Measurements from ENCODE around the gene TNFRSF4.
"Not testable (repeated sequence)": the region's sequence is repeated elsewhere in the genome, so short reads cannot be mapped to it uniquely, and the experiment has no call there.

Gene TNFRSF4

GRCh38 chr1:1181129-1181937 is 32.6 kb downstream of the TNFRSF4 start:
- no peak for DNase-seq

- DNase-seq, result no peak
Observed at GRCh38 chr1:1179983-1180861, 33.7 kb downstream of the TNFRSF4 start.

GRCh38 chr1:1179346-1179982 is 34.5 kb downstream of the TNFRSF4 start:
- DNase-seq, result peak; percentile 1

GRCh38 chr1:1178794-1179331 is 35.1 kb downstream of the TNFRSF4 start:
- peak; percentile 0 for DNase-seq

- no peak for DNase-seq
Observed at GRCh38 chr1:1177452-1178206, 36.3 kb downstream of the TNFRSF4 start.

GRCh38 chr1:1176931-1177330 is 37.0 kb downstream of the TNFRSF4 start:
- no peak for DNase-seq

DNA sequence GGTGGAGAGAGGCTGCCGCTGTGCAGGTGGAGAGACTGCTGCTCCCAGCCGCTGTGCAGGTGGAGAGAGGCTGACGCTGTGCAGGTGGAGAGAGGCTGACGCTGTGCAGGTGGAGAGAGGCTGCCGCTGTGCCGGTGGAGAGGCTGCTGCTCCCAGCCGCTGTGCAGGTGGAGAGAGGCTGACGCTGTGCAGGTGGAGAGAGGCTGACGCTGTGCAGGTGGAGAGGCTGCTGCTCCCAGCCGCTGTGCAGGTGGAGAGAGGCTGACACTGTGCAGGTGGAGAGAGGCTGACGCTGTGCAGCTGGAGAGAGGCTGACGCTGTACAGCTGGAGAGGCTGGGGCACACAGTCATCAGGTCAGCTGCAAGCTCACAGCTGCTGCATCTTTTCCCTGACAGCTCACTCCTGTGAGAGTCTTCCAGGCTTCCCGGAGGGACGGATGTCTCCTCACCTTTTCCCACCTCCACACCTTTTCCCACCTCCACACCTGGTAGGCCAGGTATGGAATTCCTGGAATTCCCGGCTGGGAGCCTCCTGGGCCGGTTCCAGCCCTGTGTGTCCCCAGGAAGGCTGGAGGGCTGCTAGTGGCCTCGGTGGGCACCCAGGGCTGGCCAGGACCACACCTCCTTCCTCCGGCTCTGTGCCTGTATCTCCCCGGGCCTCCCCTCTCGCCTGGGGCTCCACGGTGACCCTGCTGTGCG is 37.7 kb downstream of the TNFRSF4 start:
- not testable (repeated sequence) for DNase-seq

GRCh38 chr1:1175221-1176062 is 38.5 kb downstream of the TNFRSF4 start:
- DNase-seq, result no peak

DNA sequence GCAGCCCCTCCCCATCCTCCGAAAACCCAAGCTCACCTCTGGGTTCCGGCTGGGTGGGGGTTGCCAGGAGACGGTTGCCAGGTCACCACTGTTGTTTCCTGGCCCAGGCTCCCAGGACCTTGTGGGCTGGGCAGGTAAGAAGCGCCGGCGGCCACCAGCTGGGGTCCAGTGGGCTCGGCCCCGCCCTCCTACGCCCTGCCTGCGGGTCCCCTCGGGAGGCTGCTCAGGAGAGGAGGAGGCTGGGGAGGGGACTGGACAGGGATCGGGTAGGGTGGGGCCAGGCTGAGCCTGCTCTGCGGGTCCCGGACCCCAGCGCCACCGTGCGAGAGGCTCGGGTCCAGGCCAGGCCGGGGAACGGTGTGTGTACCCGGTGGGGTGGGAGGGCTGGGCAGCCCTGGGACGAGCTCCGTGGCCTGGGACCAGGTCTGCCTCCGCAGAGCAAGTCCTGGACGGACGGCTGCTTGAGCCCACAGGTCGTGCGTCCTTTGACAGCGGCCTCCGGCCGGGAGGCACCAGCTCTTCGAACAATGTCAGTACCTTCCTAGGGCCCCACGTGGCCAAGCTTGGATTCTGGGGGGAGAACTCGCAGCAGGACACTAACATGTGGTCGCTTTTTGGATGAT is 40.0 kb downstream of the TNFRSF4 start, which contains the start of gene TTLL10:
TTLL10 (plus strand) TSS at position 88 of the 623 bp plus-strand sequence. CDS start 5,336 bp downstream, outside the sequence.
- DNase-seq, result peak; percentile 61

DNA sequence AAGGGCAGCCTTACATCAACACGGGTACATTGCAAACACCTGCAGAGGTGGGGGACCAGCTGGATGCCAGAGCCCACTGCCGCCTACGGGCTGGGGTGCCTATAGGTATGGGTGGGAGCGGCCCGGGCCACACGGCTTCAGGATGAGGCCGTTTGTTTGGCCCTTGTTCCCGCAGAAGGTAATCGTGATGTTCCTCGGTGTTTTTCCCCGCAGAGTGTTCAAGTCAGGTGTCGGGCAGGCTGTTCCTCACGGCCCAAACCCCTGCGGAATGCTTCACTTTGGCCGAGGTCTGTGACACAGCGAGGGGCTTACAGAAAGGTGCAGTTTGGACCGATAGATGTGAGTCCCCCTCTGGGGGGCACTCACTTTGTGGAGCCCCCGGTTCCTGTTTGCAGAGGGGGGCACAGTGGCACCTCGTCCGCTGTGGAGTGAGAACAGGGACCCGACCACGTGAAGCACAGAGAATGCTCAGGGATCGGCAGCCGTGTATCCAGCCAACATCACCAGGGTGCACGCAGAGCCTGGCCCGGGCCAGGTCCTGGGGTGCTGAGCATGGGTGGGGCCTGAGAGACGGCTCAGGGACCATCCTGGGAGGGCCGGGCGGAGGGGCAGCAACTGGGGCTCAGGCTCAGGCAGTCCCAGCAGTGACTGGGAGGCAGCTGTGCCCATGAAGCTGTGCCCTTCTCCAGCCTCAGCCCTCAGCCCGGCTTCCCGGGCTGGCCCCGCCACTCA is 40.7 kb downstream of the TNFRSF4 start:
- no peak for DNase-seq

DNA sequence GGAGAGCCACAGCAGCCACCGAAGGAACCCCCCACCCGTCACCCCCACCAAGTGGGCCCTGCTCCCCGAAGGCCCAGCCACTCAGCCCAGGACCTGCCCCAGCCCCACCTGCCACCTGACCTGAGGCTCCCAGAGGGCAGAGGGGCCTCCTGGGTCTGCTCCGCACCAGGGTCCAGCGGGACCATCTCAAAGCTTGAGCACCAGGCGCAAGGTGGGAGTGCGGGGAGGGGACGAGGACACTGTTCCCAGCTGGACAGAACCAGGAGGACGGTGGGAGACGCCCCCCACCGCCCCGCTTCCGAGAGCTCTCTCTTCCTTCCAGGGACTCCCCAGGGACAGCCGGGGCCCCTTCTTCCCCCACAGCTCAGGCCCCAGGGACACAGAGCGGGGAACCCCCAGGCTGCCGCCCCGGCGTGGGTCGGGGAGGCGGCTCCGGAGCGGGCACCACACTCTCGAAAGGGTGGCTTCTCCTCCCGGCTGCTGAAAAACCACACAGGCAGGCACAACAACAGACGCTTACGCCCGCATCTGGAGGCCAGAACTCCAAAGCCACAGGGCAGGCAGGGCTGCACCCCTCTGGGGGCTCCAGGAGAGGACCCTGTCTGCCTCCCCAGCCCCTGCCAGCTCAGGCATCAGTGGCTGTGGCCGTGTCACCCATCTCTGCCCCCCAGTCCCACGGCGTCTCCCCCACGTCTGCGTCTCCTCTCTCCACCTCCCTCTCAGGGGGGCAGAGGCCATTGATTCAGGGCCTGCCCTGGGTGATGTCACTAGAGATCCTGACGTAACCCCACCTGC is 42.2 kb downstream of the TNFRSF4 start:
- peak; percentile 32 for DNase-seq

- no peak for DNase-seq
Observed at GRCh38 chr1:1171161-1171545, 42.8 kb downstream of the TNFRSF4 start.

GRCh38 chr1:1170215-1171091 is 43.5 kb downstream of the TNFRSF4 start:
- no peak for DNase-seq

DNA sequence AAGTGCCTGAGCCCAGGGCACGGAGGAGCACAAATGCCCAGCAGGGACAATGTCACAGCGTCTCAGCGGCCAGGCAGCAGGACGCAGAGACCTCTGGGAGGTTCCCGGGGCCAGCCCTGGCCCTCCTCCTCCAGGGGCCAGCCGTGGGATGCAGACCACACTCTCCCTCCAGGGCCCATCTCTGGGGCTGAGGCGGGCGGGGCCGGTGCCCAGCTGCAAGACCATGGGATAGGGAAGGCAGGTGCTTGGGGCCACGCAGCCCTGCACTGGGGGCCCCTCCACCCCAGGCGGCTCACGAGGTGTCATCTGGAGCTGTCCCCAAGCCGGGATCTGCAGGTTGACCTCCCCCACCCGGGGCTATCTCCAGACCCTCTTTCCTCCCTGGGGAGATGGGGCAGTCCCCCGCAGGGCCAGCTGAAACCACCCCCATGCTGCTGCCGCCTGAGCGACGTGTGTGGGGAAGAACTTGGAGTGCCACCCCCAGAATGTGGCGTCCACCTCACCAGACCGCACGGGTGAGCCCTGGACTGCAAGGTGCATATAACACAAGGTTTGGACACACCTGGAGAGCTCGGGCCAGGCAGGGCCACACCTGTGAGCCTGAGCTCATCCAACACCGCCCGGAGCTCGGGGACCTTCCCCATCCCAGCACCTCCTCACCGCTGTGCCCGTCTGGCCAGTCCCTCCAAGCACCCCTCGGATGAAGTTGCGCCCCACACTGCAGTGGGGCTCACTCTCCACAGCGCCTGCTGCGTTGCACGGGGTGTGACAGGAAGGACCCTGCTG is 44.3 kb downstream of the TNFRSF4 start:
- no peak for DNase-seq

DNA sequence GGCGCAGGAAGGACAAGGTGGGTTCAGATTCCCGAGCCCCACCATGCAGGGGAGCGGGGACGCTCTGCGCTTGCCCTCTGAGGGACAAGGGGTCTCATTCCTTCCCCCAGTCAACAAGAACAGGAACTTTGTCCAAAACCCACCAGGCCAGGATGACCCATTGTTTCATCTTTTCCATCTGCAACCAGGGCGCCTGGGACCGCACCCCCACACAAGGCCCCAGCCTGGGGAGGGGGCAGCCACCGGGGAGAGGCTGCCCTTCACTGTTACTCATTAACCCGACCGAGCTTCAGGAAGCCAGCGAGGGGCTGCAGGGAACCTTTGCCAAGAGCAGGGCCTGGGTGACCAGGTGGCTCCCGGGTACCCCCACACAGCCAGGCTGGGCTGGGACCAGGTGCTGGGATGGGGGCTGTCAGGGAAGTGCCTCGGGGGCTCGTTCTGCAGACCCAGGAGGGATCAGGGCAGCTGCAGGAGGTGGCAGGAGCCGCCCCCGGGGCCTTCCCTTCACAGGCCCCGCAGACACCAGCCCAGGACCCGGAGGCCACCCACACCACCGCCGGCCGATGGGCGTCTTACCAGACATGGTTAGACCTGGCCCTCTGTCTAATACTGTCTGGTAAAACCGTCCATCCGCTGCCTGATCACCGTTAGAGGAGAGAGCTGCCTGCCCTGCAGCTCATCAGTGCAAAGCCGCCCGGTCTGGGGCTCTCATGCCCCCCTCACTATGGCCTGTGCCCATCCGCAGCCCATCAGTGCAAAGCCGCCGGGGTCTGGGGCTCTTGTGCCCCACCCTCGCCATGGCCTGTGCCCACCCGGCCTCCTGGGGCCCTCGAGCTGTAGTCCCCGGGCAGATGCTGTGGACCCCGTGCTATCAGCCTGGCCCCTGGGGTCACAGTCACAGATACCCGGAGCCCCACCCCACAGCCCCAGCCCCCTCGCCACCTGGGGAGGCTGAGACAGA is 45.2 kb downstream of the TNFRSF4 start:
- DNase-seq, result no peak
